Lower leg skin (tissue), 4 donors: ENCODE measurements around the gene JAML. TPM values are rescaled to one million over a fixed set of nuclear protein-coding genes. Genes with fewer than 3 reads are reported as not detected.

Experiments
- DNase-seq, 2 donors: peaks; one replicate each; pipeline ENCODE4 v3.0.0-alpha.2; 2019; ENCODE audit warnings: low spot score in 2 of 2
- H3K4me3 ChIP-seq: fragments of 200-600 bp; sonication (generic); 2 replicates; pipeline ENCODE4 v1.5.1; 2017; ENCODE audit warnings: mild to moderate bottlenecking, low read depth; ENCODE audit not compliant: poor library complexity, severe bottlenecking
- POLR2A ChIP-seq, 2 donors: fragments of 450-650 bp; IDR thresholded peaks; one replicate each; pipeline ENCODE4 v1.6.1; 2016 to 2017; ENCODE audit warnings: antibody characterized with exemption in 2 of 2, mild to moderate bottlenecking in 1 of 2, moderate library complexity in 1 of 2
- whole genome bisulfite sequencing, 2 donors: methylation state at CpG; one replicate each; pipeline ENCODE4 v1.1.5; 2018; 5-methylcytosine and 5-hydroxymethylcytosine counted together
- intact Hi-C: fragments of 100-400 bp; cut with DNase I; formaldehyde crosslinking; loops from one replicate; pipeline ENCODE4 v1.15.0; 2023; ENCODE audit warnings: low total_unique reads
- total RNA-seq, 4 donors: library from RNA; depleted of rRNA; stranded (reverse); fragments of >200 nt; gene quantifications; one replicate each; pipeline ENCODE4 v1.1.0, GENCODE V29; 2016
- TF ChIP-seq, protein P1 (sequence below), 3 donors: fragments of 450-650 bp; IDR thresholded peaks; one replicate each; pipeline ENCODE4 v1.5.1; 2016; ENCODE audit warnings: antibody characterized with exemption in 3 of 3, mild to moderate bottlenecking in 3 of 3, moderate library complexity in 2 of 3

JAML gene
- total RNA-seq, 4 donors from 2014 or later: 0.42 to 3.0 (median 0.61) TPM

DNA sequence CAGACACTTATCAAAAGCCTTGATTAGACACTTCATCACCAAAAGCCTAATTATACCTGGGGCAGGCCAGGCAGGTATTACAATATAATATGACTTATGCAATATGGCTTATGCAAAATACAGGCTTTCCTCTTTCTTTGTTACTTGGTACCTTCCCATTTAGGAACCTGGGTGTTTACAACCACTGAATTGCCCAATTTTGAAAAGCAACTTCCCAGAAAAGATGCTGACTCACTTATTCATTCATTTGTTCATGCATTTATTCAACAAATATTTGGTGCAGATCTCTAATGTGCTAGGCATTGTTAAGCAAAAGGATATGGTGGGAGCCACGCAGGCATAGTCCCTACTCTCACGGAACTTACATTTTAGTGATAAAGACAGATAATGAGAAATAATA is 13.6 kb upstream of the JAML start:
- no peak for TF ChIP-seq POLR2A (IDR thresholded peaks at IDR 0.05)
- TF ChIP-seq, protein P1, sequence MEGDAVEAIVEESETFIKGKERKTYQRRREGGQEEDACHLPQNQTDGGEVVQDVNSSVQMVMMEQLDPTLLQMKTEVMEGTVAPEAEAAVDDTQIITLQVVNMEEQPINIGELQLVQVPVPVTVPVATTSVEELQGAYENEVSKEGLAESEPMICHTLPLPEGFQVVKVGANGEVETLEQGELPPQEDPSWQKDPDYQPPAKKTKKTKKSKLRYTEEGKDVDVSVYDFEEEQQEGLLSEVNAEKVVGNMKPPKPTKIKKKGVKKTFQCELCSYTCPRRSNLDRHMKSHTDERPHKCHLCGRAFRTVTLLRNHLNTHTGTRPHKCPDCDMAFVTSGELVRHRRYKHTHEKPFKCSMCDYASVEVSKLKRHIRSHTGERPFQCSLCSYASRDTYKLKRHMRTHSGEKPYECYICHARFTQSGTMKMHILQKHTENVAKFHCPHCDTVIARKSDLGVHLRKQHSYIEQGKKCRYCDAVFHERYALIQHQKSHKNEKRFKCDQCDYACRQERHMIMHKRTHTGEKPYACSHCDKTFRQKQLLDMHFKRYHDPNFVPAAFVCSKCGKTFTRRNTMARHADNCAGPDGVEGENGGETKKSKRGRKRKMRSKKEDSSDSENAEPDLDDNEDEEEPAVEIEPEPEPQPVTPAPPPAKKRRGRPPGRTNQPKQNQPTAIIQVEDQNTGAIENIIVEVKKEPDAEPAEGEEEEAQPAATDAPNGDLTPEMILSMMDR (IDR thresholded peaks at IDR 0.05): no peak
- H3K4me3 ChIP-seq: no peak overlapping the region
- no peak for DNase-seq
- WGBS, 2 donors: 95 to 97% methylated on average over 2 of the region's 2 CpGs
- intact Hi-C loops: no loop called here

DNA sequence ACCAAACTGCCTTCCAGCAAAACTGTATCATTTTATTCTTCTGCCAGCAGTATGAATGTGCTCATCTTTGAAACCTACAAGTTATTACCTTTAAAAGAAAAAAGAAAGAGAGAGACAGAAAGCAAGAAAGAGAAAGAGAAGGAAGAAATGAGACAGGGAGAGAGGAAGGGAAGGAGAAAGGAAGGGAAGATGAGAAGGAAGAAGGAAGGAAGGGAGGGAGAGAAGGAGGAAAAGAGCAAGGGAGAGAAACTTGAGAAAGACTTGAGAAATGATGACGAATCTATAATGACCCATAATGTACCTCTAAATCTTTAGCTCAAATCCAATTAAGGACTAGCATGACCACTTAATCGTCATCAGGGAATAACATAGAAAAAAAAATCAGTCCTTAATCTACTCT is 11.4 kb upstream of the JAML start:
- intact Hi-C loops: no loop called here
- H3K4me3 ChIP-seq: no peak overlapping the region
- 66 to 68% methylated on average over 2 of the region's 2 CpGs for WGBS, 2 donors

DNA sequence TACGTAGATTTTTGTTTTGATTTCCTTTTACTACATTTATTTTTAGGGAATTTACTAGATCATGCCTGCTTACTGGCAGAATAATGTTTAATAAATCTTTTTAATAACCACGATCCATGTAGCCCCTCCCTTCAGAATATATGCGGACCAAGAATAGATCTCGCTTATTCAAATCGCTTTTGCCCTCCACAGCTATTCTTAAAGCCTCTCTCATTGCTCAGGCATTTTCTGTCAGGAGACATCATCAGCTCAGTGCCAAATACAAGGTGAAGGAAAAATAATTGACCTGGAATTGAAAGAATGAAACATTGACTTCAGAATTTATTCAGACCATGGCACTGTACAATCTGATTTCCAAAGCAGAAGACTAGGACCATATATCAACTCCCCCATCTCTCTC is 10.0 kb upstream of the JAML start:
- intact Hi-C loops: no loop called here
- H3K4me3 ChIP-seq: no peak overlapping the region
- WGBS, 2 donors: 82 to 84% methylated on average over 5 of the region's 5 CpGs
- TF ChIP-seq, protein P1 (IDR thresholded peaks at IDR 0.05): no peak
- no peak for TF ChIP-seq POLR2A (IDR thresholded peaks at IDR 0.05)
- no peak for DNase-seq

More for the DNA sequence above, 11.4 kb upstream of the JAML start:
- TF ChIP-seq, protein P1 (IDR thresholded peaks at IDR 0.05): no peak
- TF ChIP-seq POLR2A (IDR thresholded peaks at IDR 0.05): no peak
- DNase-seq: no peak

DNA sequence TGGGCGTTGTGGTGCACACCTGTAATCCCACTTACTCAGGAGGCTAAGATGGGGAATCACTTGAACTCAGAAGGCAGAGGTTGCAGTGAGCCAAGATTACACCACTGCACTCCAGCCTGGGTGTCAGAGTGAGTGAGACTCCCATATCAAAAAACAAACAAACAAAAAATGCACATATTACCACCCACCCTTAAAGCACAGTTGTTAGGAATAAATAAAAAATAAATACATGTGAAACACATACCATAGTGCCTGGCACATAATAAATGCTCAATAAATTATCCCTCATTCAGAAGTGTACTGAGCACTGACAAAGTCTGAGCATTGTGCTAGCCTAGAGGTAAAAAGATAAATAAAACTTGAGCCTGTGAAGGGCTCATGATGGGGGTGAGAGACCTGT is 9.0 kb upstream of the JAML start:
- no peak for TF ChIP-seq POLR2A (IDR thresholded peaks at IDR 0.05)
- TF ChIP-seq, protein P1 (IDR thresholded peaks at IDR 0.05): no peak
- H3K4me3 ChIP-seq: no peak overlapping the region
- intact Hi-C loops: no loop called here
- WGBS, 2 donors: 88% methylated on average over 1 of the region's 1 CpG
- no peak for DNase-seq

DNA sequence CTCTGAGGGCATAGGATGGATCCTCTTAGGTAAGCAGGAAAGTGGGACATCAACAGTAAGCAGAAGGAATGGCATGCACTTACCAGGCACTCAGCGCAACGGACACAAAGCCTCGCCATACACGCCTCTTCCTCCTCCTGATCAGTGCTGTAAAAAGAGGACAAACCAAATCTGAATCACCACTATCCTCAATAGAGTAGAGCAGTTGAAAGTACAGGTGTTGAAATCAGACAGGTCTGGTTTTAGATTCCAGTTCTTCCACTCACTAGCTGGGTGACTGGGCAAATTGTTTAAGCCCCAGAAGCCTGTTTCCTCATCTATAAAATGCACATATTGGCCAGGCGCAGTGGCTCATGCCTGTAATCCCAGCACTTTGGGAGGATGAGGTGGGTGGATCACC is 8.6 kb upstream of the JAML start:
- DNase-seq: no peak
- intact Hi-C loops: no loop called here
- no peak overlapping the region for H3K4me3 ChIP-seq
- WGBS, 2 donors: 78 to 82% methylated on average over 5 of the region's 5 CpGs
- TF ChIP-seq, protein P1 (IDR thresholded peaks at IDR 0.05): no peak
- no peak for TF ChIP-seq POLR2A (IDR thresholded peaks at IDR 0.05)

DNA sequence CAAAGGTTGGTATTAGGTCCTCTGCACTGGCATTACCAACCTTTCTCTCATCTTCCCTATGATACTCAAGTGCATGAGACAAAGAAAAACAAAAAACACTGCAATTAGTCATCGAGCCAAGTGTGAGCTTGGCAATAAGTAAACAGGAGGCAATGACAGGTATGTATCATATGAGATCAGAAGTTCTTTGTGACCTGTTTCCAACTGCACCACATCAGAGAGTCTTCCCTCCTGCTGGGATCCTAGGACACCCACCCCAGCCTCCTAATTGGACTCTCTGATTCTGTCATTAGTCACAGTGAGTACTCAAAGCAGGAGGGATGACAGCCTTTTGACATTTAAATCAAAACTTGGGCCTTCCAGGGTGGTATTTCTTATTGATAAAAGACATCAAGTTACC is 7.8 kb upstream of the JAML start:
- no peak overlapping the region for H3K4me3 ChIP-seq
- intact Hi-C loops: no loop called here
- TF ChIP-seq POLR2A (IDR thresholded peaks at IDR 0.05): no peak
- TF ChIP-seq, protein P1 (IDR thresholded peaks at IDR 0.05): no peak
- WGBS, 2 donors: 75 to 84% methylated on average over 1 of the region's 1 CpG
- DNase-seq: no peak
